ENCODE measurements around the gene RFX2. TPM values are rescaled to one million over a fixed set of nuclear protein-coding genes. Genes with fewer than 3 reads are reported as not detected.

The RFX2 gene
- total and polyA plus RNA-seq, 12 donors, result 2.3 to 10.4 (median 4.6) TPM

GRCh38 chr19:5992756-5993155 lies 117.5 kb downstream of the RFX2 start:
- DNase-seq, result no peak
- Histone ChIP-seq H3K9me3 (replicated peaks in 1 of 3) (no peaks in the 10 kb centered on the region), H3K4me1 (replicated peaks in 1 of 2) (peaks cover 0 to 12% of the 10 kb centered on the region in 2 donors), H3K27ac (no peak overlapping the region), H3K36me3 (replicated peaks in 1 of 2) (no peaks in the 10 kb centered on the region), H3K4me3 (no peak overlapping the region), H3K27me3 (no peaks in the 10 kb centered on the region)
- intact Hi-C loops (cut with DNase I), result no loop called here
- no peak for TF ChIP-seq POLR2A (IDR thresholded peaks at IDR 0.05)
- TF ChIP-seq, protein P1, sequence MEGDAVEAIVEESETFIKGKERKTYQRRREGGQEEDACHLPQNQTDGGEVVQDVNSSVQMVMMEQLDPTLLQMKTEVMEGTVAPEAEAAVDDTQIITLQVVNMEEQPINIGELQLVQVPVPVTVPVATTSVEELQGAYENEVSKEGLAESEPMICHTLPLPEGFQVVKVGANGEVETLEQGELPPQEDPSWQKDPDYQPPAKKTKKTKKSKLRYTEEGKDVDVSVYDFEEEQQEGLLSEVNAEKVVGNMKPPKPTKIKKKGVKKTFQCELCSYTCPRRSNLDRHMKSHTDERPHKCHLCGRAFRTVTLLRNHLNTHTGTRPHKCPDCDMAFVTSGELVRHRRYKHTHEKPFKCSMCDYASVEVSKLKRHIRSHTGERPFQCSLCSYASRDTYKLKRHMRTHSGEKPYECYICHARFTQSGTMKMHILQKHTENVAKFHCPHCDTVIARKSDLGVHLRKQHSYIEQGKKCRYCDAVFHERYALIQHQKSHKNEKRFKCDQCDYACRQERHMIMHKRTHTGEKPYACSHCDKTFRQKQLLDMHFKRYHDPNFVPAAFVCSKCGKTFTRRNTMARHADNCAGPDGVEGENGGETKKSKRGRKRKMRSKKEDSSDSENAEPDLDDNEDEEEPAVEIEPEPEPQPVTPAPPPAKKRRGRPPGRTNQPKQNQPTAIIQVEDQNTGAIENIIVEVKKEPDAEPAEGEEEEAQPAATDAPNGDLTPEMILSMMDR (IDR thresholded peaks at IDR 0.05), result no peak
- 84 to 95% (median 91%) methylated on average over 11 of the region's 11 CpGs for WGBS, 4 donors

DNA sequence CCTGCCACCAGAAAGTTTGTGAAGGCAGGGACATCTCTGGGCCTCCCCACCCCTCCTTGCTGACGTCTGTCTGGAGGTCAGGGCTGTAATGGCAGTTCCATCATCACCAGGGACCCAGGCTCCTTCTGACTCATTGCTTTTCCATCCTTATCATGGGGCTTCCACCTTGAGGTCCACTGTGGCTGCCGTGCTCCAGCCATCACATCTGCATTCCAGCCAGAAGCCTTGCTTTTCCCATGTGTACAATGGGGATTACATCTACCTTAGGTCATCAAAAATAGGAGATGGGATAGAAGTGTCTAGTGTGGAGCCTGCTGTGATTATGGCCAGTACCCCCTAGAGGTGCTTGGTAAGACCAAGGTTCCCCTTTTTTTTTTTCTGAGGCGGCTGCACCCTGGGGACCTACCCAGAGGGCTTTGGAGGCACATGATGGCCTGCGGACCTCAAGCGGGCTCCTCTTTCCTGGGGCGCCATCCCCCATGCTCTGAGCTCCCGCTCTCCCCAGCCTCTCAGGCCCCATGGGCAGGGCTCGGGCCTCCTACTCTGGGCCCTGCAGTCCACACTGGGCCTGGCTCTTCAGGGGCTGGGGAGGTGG lies 119.0 kb downstream of the RFX2 start:
- no peak overlapping the region for H3K27ac ChIP-seq
- H3K36me3 ChIP-seq (replicated peaks in 1 of 2), result no peaks in the 10 kb centered on the region
- 85 to 92% (median 90%) methylated on average over 2 to 8 of the region's 8 CpGs for WGBS, 4 donors
- intact Hi-C loops (cut with DNase I), result no loop called here
- no peaks in the 10 kb centered on the region for H3K27me3 ChIP-seq
- no peak for DNase-seq
- TF ChIP-seq, protein P1 (IDR thresholded peaks at IDR 0.05), result no peak
- no peak for TF ChIP-seq POLR2A (IDR thresholded peaks at IDR 0.05)
- peaks cover 0 to 20% of the 10 kb centered on the region in 2 donors for H3K4me1 ChIP-seq (replicated peaks in 1 of 2)
- H3K9me3 ChIP-seq (replicated peaks in 1 of 3), result no peaks in the 10 kb centered on the region
- H3K4me3 ChIP-seq, result no peak overlapping the region

DNA sequence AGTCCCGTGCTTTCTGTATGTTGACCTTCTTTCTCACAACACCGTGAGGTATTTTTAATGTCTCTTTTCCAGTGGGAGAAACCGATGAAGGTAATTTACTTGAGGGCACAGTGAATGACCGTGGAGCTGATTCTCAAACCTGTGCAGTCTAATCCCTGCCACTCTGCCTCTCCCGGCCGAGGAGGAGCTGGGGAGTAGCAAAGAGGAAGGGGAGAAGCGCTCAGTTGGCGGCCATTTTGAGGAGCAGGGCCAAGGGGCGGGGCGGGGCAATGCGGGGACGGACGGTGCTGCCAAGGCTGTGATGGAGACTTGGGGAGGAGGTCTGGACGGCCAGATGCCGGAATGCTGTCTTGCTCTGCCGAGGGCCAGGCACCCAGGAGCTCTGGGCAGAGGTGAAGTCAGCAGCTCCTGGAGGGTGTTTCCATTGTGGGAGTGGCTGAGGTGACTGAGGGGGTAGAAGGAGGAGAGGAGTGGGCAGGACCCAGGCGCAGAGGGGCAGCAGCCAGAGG lies 120.0 kb downstream of the RFX2 start:
- H3K27ac ChIP-seq, result no peak overlapping the region

DNA sequence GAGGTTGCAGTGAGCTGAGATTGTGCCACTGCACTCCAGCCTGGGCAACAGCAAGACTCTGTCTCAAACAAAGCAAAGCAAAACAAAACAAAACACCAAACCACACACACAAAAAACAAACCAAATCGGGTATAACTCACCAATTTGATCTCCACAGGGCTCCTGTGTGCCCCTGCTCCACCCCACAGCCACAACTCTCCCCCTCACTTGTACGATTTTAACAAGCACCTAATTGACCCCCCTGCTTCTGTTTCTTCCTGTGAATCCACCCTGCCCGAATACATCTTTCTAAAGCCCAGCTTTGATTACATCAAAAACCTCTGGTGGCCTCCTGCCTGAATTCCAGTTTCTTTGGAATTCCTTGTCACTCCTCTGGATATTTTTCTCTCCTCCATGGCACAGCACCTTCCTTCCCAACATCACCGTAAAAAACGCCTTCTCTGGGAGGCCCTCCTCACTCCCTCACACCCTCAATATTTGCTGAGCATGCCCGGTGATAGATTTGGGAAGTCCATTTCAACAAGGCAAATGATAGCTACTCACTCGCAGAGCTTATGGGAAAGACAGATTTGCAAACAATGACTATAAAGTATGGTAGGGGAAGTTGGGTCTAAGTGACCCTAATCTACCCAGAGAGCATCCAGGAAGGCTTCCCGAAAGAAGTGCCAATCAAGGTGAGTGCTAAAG lies 120.8 kb downstream of the RFX2 start:
- DNase-seq, result no peak
- Histone ChIP-seq H3K4me1 (replicated peaks in 1 of 2) (peaks cover 0 to 20% of the 10 kb centered on the region in 2 donors), H3K9me3 (replicated peaks in 1 of 3) (no peaks in the 10 kb centered on the region), H3K27me3 (no peaks in the 10 kb centered on the region), H3K36me3 (replicated peaks in 1 of 2) (no peaks in the 10 kb centered on the region), H3K4me3 (no peak overlapping the region), H3K27ac (no peak overlapping the region)
- intact Hi-C loops (cut with DNase I), result loop anchor here in 1 of 2 donors (5.0 kb wide), 1 partner anchor 33 kb away; no protein-coding TSS in a partner anchor
- TF ChIP-seq, protein P1 (IDR thresholded peaks at IDR 0.05), result no peak
- no peak for TF ChIP-seq POLR2A (IDR thresholded peaks at IDR 0.05)
- 71 to 81% (median 75%) methylated on average over 8 of the region's 8 CpGs for WGBS, 4 donors

More for the DNA sequence above, 120.0 kb downstream of the RFX2 start:
- WGBS, 4 donors, result 36 to 59% (median 49%) methylated on average over 15 to 17 of the region's 17 CpGs
- Histone ChIP-seq H3K4me3 (no peak overlapping the region), H3K4me1 (replicated peaks in 1 of 2) (peaks cover 0 to 20% of the 10 kb centered on the region in 2 donors), H3K36me3 (replicated peaks in 1 of 2) (no peaks in the 10 kb centered on the region), H3K9me3 (replicated peaks in 1 of 3) (no peaks in the 10 kb centered on the region), H3K27me3 (no peaks in the 10 kb centered on the region)
- TF ChIP-seq, protein P1 (IDR thresholded peaks at IDR 0.05), result no peak
- no peak for TF ChIP-seq POLR2A (IDR thresholded peaks at IDR 0.05)
- peak in 1 of 7 donors; percentile 16 for DNase-seq
- intact Hi-C loops (cut with DNase I), result no loop called here
